AG09319 (cell line): Measurements from ENCODE around the gene APLF.

Source experiments
- DNase-seq: peaks from one replicate; pipeline ENCODE4 v3.0.0-alpha.2; 2010; ENCODE audit warnings: low read depth; ENCODE audit errors: extremely low read depth
- CTCF ChIP-seq: IDR thresholded peaks from 2 replicates; pipeline ENCODE4 v1.5.1; 2011; ENCODE audit warnings: low read depth, mild to moderate bottlenecking, inconsistent platforms, low read length, moderate library complexity

The APLF gene

GRCh38 chr2:68605939-68606338 is 138.6 kb downstream of the APLF start:
- TF ChIP-seq CTCF: no peak
- no peak for DNase-seq

GRCh38 chr2:68606759-68607158 is 139.4 kb downstream of the APLF start:
- no peak for TF ChIP-seq CTCF
- DNase-seq: no peak

GRCh38 chr2:68607837-68608236 is 140.5 kb downstream of the APLF start:
- TF ChIP-seq CTCF: no peak
- no peak for DNase-seq

- no peak for TF ChIP-seq CTCF
- DNase-seq: no peak
Observed at GRCh38 chr2:68612765-68613519, 145.6 kb downstream of the APLF start.

GRCh38 chr2:68620772-68621171 is 153.4 kb downstream of the APLF start:
- DNase-seq: no peak
- no peak for TF ChIP-seq CTCF

GRCh38 chr2:68623820-68624219 is 156.4 kb downstream of the APLF start:
- no peak for DNase-seq
- TF ChIP-seq CTCF: no peak

- DNase-seq: no peak
- no peak for TF ChIP-seq CTCF
Observed at GRCh38 chr2:68627615-68628014, 160.2 kb downstream of the APLF start.
